Glomerular visceral epithelial cell (primary cell): ENCODE data around the gene SIL1.
"Not testable (repeated sequence)": the region's sequence is repeated elsewhere in the genome, so short reads cannot be mapped to it uniquely, and the experiment has no call there.

ENCODE experiments used
- DNase-seq: peaks from one replicate; pipeline ENCODE4 v3.0.0-alpha.2; 2016; ENCODE audit errors: extremely low spot score

The SIL1 gene

GRCh38 chr5:139197710-139198669 is at the start of gene SIL1:
Gene SIL1 (minus strand): TSS chr5:139198368. CDS start chr5:139127843, 70,525 bp downstream.
- DNase-seq, result peak; percentile 97

- peak; percentile 70 for DNase-seq
These were observed 48.2 kb upstream of the SIL1 start for GRCh38 chr5:139246394-139246793.

DNA sequence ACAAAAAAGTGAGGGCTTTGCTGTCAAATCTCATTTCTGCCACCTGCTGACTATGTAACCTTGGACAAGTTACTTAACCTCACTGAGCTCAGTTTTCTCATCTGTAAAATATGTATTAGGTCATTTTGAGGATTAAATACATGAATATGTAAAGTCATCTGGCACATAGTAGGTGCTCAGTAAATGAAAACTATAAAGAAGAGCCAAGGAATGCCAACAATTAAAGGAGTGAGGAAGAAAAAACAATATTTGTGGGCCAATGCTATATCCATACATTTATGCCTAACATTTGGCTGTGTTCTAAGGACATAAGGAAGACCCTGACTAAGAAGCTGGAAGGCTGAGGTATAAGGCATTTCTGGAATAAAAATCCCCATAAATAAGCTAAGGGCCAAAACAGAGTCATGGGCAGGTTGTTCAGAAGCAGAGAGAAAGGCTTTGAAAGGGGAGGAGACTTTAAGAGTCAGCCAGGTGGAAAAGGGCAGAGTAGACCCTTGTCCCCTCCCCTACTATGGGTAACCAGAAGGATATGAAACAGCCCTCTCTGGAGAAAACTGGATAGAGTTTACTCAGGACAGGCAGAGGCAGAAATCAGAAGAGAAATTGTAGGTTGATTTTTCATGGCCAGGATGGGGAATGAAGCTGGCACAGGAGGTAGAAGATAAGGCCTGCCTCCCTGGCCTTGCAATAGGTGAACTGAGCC is 47.6 kb upstream of the SIL1 start:
- DNase-seq, result no peak

GRCh38 chr5:139243425-139243970 is 45.3 kb upstream of the SIL1 start:
- no peak for DNase-seq

- DNase-seq, result no peak
These were observed 43.0 kb upstream of the SIL1 start for GRCh38 chr5:139241139-139241538.

DNA sequence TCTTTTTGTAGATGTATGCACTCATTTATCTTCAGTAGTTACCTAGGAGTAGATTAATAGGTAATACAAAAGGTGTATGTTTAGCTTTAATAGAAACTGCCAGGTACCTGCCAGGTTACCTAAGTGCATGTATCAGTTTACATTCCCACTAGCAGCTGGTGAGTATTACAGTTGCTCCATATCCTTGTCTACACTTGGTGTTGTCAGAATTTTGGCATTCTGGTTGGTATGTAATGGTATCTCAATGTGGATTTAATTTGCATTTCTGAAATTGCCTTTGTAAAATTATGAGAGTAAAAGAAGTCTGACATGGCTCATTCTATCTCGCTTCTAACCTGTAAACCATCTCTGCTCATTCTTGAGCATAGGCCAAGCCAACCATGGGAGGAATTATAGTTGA is 38.3 kb upstream of the SIL1 start:
- no peak for DNase-seq

DNA sequence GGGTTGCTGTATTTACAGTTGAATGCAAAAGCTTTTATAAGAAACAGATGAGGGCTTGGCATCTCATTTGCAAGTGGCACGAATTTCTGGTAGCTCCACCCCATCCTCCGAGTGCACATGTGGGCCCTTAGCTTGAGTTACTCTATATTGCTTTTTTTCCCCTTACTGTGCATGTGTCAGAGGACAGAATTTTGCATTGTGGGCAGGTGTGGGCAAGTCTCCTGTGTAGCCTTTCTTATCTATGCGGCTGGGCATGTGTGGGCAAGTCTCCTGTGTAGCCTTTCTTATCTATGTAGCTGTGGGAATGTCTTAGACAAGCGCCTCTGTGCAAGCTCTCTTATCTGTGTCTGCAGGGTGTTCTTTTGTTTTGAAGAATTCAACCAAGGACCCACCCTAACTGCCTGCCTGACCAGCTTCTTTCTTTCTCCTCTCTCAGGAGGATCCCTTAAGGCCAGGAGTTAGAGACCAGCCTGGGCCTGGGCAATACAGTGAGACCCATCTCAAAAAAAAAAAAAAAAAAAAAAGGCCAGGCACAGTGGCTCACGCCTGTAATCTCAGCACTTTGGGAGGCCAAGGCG is 34.1 kb upstream of the SIL1 start:
- DNase-seq, result peak; percentile 15

- no peak for DNase-seq
These were observed 30.1 kb upstream of the SIL1 start for GRCh38 chr5:139228201-139228803.

- DNase-seq, result no peak
These were observed 28.0 kb upstream of the SIL1 start for GRCh38 chr5:139226131-139226530.

DNA sequence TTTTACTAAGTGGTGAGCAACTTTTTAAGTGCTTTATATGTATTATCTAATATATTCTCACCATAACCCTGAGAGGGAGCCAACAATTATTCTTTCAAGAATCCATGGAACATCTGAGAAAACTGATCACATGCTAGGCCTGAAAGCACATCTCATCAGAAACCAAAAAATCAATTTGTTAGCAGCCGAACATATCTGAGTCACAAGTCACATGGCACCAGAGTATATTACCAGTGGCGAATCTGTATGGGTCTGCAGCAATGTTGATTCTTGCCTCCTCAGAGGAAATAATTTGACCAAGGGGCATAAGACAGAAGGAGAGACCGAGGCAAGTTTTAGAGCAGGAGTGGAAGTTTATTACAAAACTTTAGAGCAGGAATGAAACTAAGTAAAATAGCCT is 25.3 kb upstream of the SIL1 start:
- DNase-seq, result no peak

DNA sequence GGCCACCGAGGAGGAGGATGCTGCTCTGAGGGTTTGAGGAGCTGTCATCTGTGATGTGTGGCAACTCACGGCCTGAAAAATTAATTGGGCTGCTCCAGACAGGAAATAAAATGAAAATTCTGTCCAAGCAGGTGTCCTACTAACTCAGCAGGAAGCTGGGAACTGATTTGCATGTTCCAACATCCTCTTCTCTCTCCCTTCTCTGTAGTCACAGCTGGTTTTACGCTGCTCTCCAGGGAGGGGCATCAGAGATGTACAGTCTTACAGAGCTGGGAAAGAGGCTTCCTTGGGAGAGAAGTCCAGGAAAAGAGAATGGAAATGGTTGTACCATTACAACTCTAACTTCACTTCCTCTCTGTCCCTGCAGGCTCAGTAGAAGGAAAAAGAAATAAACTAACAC is 24.2 kb upstream of the SIL1 start:
- no peak for DNase-seq

- DNase-seq, result not testable (repeated sequence)
These were observed 19.9 kb upstream of the SIL1 start for GRCh38 chr5:139218038-139218437.

- no peak for DNase-seq
These were observed 17.2 kb upstream of the SIL1 start for GRCh38 chr5:139215107-139215975.

- no peak for DNase-seq
These were observed 16.5 kb upstream of the SIL1 start for GRCh38 chr5:139214646-139215045.

GRCh38 chr5:139212906-139213305 is 14.7 kb upstream of the SIL1 start:
- no peak for DNase-seq

DNA sequence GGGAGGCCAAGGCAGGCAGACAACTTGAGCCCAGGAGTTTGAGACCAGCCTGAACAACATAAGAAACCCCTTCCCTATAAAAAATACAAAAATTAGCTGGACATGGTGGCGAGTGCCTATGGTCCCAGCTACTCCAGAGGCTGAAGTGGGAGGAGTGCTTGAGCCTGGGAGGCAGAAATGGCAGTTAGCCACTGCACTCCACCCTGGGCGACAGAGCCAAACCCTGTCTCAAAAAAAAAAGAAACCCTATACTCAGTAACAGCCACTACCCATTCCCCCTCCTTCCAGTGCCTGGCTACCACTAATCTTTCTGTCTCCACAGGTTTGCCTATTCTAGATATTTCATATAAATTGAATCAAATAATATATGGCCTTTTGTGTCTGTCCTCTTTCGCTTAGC is 14.3 kb upstream of the SIL1 start:
- no peak for DNase-seq

DNA sequence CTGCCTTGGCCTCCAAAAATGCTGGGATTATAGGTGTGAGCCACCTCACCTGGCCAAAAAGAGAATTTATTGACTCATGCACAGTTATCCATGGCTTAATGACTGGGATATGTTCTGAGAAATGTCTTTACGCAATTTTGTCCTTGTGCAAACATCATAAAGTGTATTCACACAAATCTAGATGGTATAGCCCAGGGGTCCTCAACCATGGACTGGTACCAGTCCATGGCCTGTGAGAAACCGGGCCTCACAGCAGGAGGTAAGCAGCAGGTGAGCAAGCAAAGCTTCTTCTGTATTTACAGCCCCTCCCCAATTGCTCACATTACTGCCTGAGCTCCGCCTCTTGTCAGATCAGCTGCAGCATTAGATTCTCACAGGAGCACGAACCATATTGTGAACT is 12.4 kb upstream of the SIL1 start:
- no peak for DNase-seq

DNA sequence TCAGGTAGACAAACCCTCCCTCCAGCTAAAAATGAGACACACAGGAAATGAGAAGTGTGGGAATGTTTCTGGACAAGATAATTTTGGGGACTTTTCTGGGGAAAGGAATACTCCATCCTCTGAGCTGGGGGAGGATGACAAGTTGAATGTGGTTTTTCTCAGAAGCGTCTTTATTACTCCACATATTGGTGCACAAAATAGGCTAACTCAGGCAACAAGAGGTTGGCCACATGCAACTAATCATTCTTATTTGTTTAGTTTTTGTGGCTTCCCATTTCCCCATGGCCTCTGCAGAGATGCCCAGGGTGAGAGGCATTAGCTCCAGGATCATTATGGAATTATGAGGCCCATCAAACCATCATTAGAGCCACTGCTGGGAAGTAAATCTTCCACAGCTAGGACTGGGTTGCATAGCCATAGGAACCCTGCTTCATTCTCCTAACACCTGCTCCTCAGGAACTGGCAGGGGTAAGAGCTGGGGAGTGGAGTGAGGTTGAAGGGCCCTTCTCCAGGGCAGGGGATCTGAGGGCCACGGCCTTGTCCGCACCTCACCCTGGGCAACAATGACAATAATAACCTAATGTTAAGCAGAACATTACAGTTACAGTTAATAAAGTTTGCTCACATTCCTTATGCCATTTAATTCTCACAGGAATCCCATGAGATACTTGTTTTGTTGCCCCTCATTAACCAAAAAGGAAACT is 9.3 kb upstream of the SIL1 start:
- DNase-seq, result no peak

- DNase-seq, result no peak
These were observed 7.4 kb upstream of the SIL1 start for GRCh38 chr5:139205586-139205985.

- DNase-seq, result no peak
These were observed 7.0 kb upstream of the SIL1 start for GRCh38 chr5:139205124-139205523.
